DMS53 (cell line): ENCODE results near the gene NGF.

Experiments
- DNase-seq: peaks from one replicate; lab custom pipeline; 2025; lab: John Stamatoyannopoulos, UW

NGF gene

GRCh38 chr1:115281143-115281542 is 56.9 kb downstream of the NGF start:
- DNase-seq = no peak

- no peak for DNase-seq
These were observed 58.0 kb downstream of the NGF start for GRCh38 chr1:115280064-115280463.

GRCh38 chr1:115278211-115278610 is 59.8 kb downstream of the NGF start:
- DNase-seq = no peak

GRCh38 chr1:115277276-115277675 is 60.8 kb downstream of the NGF start:
- DNase-seq = peak; percentile 35

GRCh38 chr1:115275216-115275615 is 62.8 kb downstream of the NGF start:
- DNase-seq = peak; percentile 63

- DNase-seq = no peak
These were observed 63.6 kb downstream of the NGF start for GRCh38 chr1:115274467-115274866.

- no peak for DNase-seq
These were observed 71.2 kb downstream of the NGF start for GRCh38 chr1:115266729-115267421.

GRCh38 chr1:115265099-115265498 is 73.0 kb downstream of the NGF start:
- DNase-seq = no peak

GRCh38 chr1:115262886-115263285 is 75.2 kb downstream of the NGF start:
- no peak for DNase-seq

- no peak for DNase-seq
These were observed 76.6 kb downstream of the NGF start for GRCh38 chr1:115261496-115261895.

- peak; percentile 42 for DNase-seq
These were observed 79.7 kb downstream of the NGF start for GRCh38 chr1:115258302-115258866.

GRCh38 chr1:115257591-115257990 is 80.5 kb downstream of the NGF start:
- DNase-seq = no peak

GRCh38 chr1:115255154-115255553 is 82.9 kb downstream of the NGF start:
- DNase-seq = no peak

GRCh38 chr1:115252585-115252984 is 85.5 kb downstream of the NGF start:
- DNase-seq = no peak

- DNase-seq = no peak
These were observed 86.2 kb downstream of the NGF start for GRCh38 chr1:115251856-115252255.

- peak; percentile 9 for DNase-seq
These were observed 86.7 kb downstream of the NGF start for GRCh38 chr1:115251340-115251748.

GRCh38 chr1:115246526-115246925 is 91.5 kb downstream of the NGF start:
- no peak for DNase-seq

GRCh38 chr1:115245227-115245626 is 92.8 kb downstream of the NGF start:
- no peak for DNase-seq

- DNase-seq = peak; percentile 79
These were observed 95.5 kb downstream of the NGF start for GRCh38 chr1:115242543-115242942.

GRCh38 chr1:115241309-115241708 is 96.7 kb downstream of the NGF start:
- no peak for DNase-seq

GRCh38 chr1:115240297-115240696 is 97.8 kb downstream of the NGF start:
- no peak for DNase-seq

- DNase-seq = no peak
These were observed 98.6 kb downstream of the NGF start for GRCh38 chr1:115239426-115239825.

GRCh38 chr1:115239148-115239422 is 99.0 kb downstream of the NGF start:
- DNase-seq = peak; percentile 40
